HG03571 (cell line): ENCODE measurements around the gene STEAP4.
"Not testable (repeated sequence)": the region's sequence is repeated elsewhere in the genome, so short reads cannot be mapped to it uniquely, and the experiment has no call there.

Experiments
- ATAC-seq: cut with Tn5 transposase; IDR thresholded peaks from one replicate; pipeline ENCODE4 v1.9.1; 2021; ENCODE audit not compliant: unreplicated experiment

Gene STEAP4

GRCh38 chr7:88269586-88269985, 37.1 kb downstream of the STEAP4 start:
- no peak for ATAC-seq

GRCh38 chr7:88268858-88269257, 37.8 kb downstream of the STEAP4 start:
- no peak for ATAC-seq

GRCh38 chr7:88268051-88268450, 38.6 kb downstream of the STEAP4 start:
- no peak for ATAC-seq

GRCh38 chr7:88267421-88267820, 39.3 kb downstream of the STEAP4 start:
- no peak for ATAC-seq

GRCh38 chr7:88264987-88265386, 41.7 kb downstream of the STEAP4 start:
- not testable (repeated sequence) for ATAC-seq

- ATAC-seq, result no peak
Observed at GRCh38 chr7:88262562-88262961, 44.1 kb downstream of the STEAP4 start.

GRCh38 chr7:88260719-88261118, 46.0 kb downstream of the STEAP4 start:
- ATAC-seq, result no peak

GRCh38 chr7:88259656-88260380, 46.9 kb downstream of the STEAP4 start:
- no peak for ATAC-seq

- ATAC-seq, result not testable (repeated sequence)
Observed at GRCh38 chr7:88258296-88258695, 48.4 kb downstream of the STEAP4 start.

- no peak for ATAC-seq
Observed at GRCh38 chr7:88256906-88257305, 49.8 kb downstream of the STEAP4 start.

- no peak for ATAC-seq
Observed at GRCh38 chr7:88254721-88255424, 51.8 kb downstream of the STEAP4 start.

- ATAC-seq, result no peak
Observed at GRCh38 chr7:88253640-88254039, 53.1 kb downstream of the STEAP4 start.

- ATAC-seq, result no peak
Observed at GRCh38 chr7:88244258-88244657, 62.4 kb downstream of the STEAP4 start.

GRCh38 chr7:88243345-88243909, 63.3 kb downstream of the STEAP4 start:
- peak; percentile 56 for ATAC-seq

GRCh38 chr7:88239852-88240251, 66.8 kb downstream of the STEAP4 start:
- ATAC-seq, result no peak

GRCh38 chr7:88233828-88234227, 72.9 kb downstream of the STEAP4 start:
- ATAC-seq, result no peak

- no peak for ATAC-seq
Observed at GRCh38 chr7:88230646-88231045, 76.0 kb downstream of the STEAP4 start.

GRCh38 chr7:88229302-88229995, 77.2 kb downstream of the STEAP4 start:
- ATAC-seq, result no peak

GRCh38 chr7:88226886-88227516, 79.7 kb downstream of the STEAP4 start:
- no peak for ATAC-seq

- ATAC-seq, result no peak
Observed at GRCh38 chr7:88226201-88226600, 80.5 kb downstream of the STEAP4 start.

GRCh38 chr7:88224601-88225275, 82.0 kb downstream of the STEAP4 start:
- no peak for ATAC-seq
